Stimulated activated CD4-positive, alpha-beta T cell treated with anti-CD3 and anti-CD28 coated beads, Interleukin-12 subunit alpha, Interleukin-12 subunit beta, amount 100 ng/mL, for 24 hours (primary cell): ENCODE results near the gene CD37.
"Not testable (repeated sequence)": the region's sequence is repeated elsewhere in the genome, so short reads cannot be mapped to it uniquely, and the experiment has no call there.

Experiments
- DNase-seq, 2 experiments: peaks; one replicate each; pipeline ENCODE4 v3.0.0-alpha.2; 2020; ENCODE audit warnings: low read depth in 2 of 2

CD37 gene

GRCh38 chr19:49328741-49329140, 6.5 kb upstream of the CD37 start:
- DNase-seq = no peak

GRCh38 chr19:49331187-49331586, 4.0 kb upstream of the CD37 start:
- not testable (repeated sequence) for DNase-seq

- DNase-seq = peak; percentile 22 to 39
Measured at GRCh38 chr19:49331616-49332055, 3.6 kb upstream of the CD37 start.

GRCh38 chr19:49332691-49333417, 2.4 kb upstream of the CD37 start:
- DNase-seq = not testable (repeated sequence)

- no peak for DNase-seq
Measured at GRCh38 chr19:49333418-49333805, 1.8 kb upstream of the CD37 start.

- DNase-seq = peak; percentile 43 to 51
Measured at GRCh38 chr19:49333811-49334288, 1.4 kb upstream of the CD37 start.

- DNase-seq = no peak
Measured at GRCh38 chr19:49335784-49336481, 727 bp downstream of the CD37 start.

- no peak for DNase-seq
Measured at GRCh38 chr19:49336482-49337266, 1.5 kb downstream of the CD37 start.

- DNase-seq = no peak
Measured at GRCh38 chr19:49337267-49338022, 2.2 kb downstream of the CD37 start.

GRCh38 chr19:49338023-49338677, 2.9 kb downstream of the CD37 start:
- DNase-seq = no peak

GRCh38 chr19:49338691-49339300, 3.6 kb downstream of the CD37 start:
- no peak for DNase-seq

GRCh38 chr19:49339301-49340068, 4.3 kb downstream of the CD37 start:
- DNase-seq = no peak

GRCh38 chr19:49340069-49340864, 5.1 kb downstream of the CD37 start:
- DNase-seq = no peak

- DNase-seq = no peak
Measured at GRCh38 chr19:49340865-49341718, 5.9 kb downstream of the CD37 start.

- DNase-seq = no peak
Measured at GRCh38 chr19:49342291-49342721, 7.1 kb downstream of the CD37 start.

GRCh38 chr19:49343123-49343522, 7.9 kb downstream of the CD37 start:
- no peak for DNase-seq

- DNase-seq = no peak
Measured at GRCh38 chr19:49344505-49345423, 9.6 kb downstream of the CD37 start.
